H9 (cell line): ENCODE measurements around the gene ANP32B. TPM values are rescaled to one million over a fixed set of nuclear protein-coding genes. Genes with fewer than 3 reads are reported as not detected.
"Not testable (repeated sequence)": the region's sequence is repeated elsewhere in the genome, so short reads cannot be mapped to it uniquely, and the experiment has no call there.

ENCODE experiments used
- DNase-seq: peaks from one replicate; pipeline ENCODE4 v3.0.0-alpha.2; 2017
- H2AFZ ChIP-seq: one replicate; pipeline ENCODE4 v1.6.1; 2013; ENCODE audit warnings: mild to moderate bottlenecking, low read length, control low read depth, moderate library complexity
- H2AK5ac ChIP-seq: 2 replicates; pipeline ENCODE4 v1.6.1; 2013; ENCODE audit warnings: low read length, control low read depth, mixed read lengths; ENCODE audit not compliant: insufficient read length
- H2BK120ac ChIP-seq: one replicate; pipeline ENCODE4 v1.6.1; 2013; ENCODE audit warnings: low read depth, mild to moderate bottlenecking, low read length, control low read depth, inconsistent platforms; ENCODE audit not compliant: poor library complexity, severe bottlenecking
- H2BK12ac ChIP-seq: 2 replicates; pipeline ENCODE4 v1.6.1; 2013; ENCODE audit warnings: low read length, control low read depth, mixed read lengths, low read depth; ENCODE audit not compliant: insufficient read length
- H2BK15ac ChIP-seq: 2 replicates; pipeline ENCODE4 v1.6.1; 2013; ENCODE audit warnings: low read depth, low read length, control low read depth
- H2BK20ac ChIP-seq: one replicate; pipeline ENCODE4 v1.6.1; 2013; ENCODE audit warnings: low read depth, mild to moderate bottlenecking, low read length, control low read depth, inconsistent platforms; ENCODE audit not compliant: poor library complexity, severe bottlenecking
- H2BK5ac ChIP-seq: 2 replicates; pipeline ENCODE4 v1.6.1; 2013; ENCODE audit warnings: low read length, control low read depth, mixed read lengths; ENCODE audit not compliant: insufficient read length
- H3K14ac ChIP-seq: 2 replicates; pipeline ENCODE4 v1.6.1; 2013; ENCODE audit warnings: low read length, control low read depth; ENCODE audit not compliant: insufficient read depth
- H3K18ac ChIP-seq: 2 replicates; pipeline ENCODE4 v1.6.1; 2013; ENCODE audit warnings: low read depth, mild to moderate bottlenecking, mixed read lengths, low read length, control low read depth; ENCODE audit not compliant: insufficient read length
- H3K23ac ChIP-seq: 2 replicates; pipeline ENCODE4 v1.6.1; 2013; ENCODE audit warnings: low read length, control low read depth, mixed read lengths, low read depth; ENCODE audit not compliant: insufficient read length
- H3K23me2 ChIP-seq: 2 replicates; pipeline ENCODE4 v1.6.1; 2013; ENCODE audit warnings: low read depth, mild to moderate bottlenecking, mixed read lengths, low read length, control low read depth; ENCODE audit not compliant: insufficient read length, poor library complexity, severe bottlenecking
- H3K27ac ChIP-seq: 2 replicates; pipeline ENCODE4 v1.5.1; 2013; ENCODE audit warnings: low read length, control low read depth, mixed read lengths, low read depth; ENCODE audit not compliant: insufficient read length
- H3K27me3 ChIP-seq: 2 replicates; pipeline ENCODE4 v1.6.1; 2013; ENCODE audit warnings: low read length, control low read depth, inconsistent platforms; ENCODE audit not compliant: insufficient read depth
- H3K4ac ChIP-seq: 2 replicates; pipeline ENCODE4 v1.6.1; 2013; ENCODE audit warnings: low read depth, mild to moderate bottlenecking, control low read depth, inconsistent platforms, low read length, moderate library complexity
- H3K4me1 ChIP-seq: 2 replicates; pipeline ENCODE4 v1.6.1; 2013; ENCODE audit warnings: low read length, control low read depth, inconsistent platforms; ENCODE audit not compliant: insufficient read depth
- H3K4me2 ChIP-seq: 2 replicates; pipeline ENCODE4 v1.6.1; 2013; ENCODE audit warnings: low read length, control low read depth, mixed read lengths; ENCODE audit not compliant: insufficient read length, insufficient read depth
- H3K56ac ChIP-seq: 2 replicates; pipeline ENCODE4 v1.6.1; 2013; ENCODE audit warnings: low read depth, mild to moderate bottlenecking, mixed read lengths, low read length, control low read depth; ENCODE audit not compliant: insufficient read length
- H3K79me1 ChIP-seq: 2 replicates; pipeline ENCODE4 v1.6.1; 2013; ENCODE audit warnings: low read depth, mild to moderate bottlenecking, moderate library complexity, low read length, control low read depth, inconsistent platforms; ENCODE audit not compliant: insufficient read depth, poor library complexity, severe bottlenecking
- H3K79me2 ChIP-seq: 2 replicates; pipeline ENCODE4 v1.6.1; 2013; ENCODE audit warnings: low read length, control low read depth, inconsistent platforms; ENCODE audit not compliant: insufficient read depth
- H3K9ac ChIP-seq: 2 replicates; pipeline ENCODE4 v1.6.1; 2013; ENCODE audit warnings: low read length, control low read depth, mixed read lengths; ENCODE audit not compliant: insufficient read length; ENCODE audit errors: extremely low read depth
- H3K9me3 ChIP-seq: one replicate; pipeline ENCODE4 v1.6.1; 2013; ENCODE audit warnings: low read depth, low read length, inconsistent platforms; ENCODE audit not compliant: control insufficient read depth
- H3T11ph ChIP-seq: one replicate; pipeline ENCODE4 v1.6.1; 2013; ENCODE audit warnings: mild to moderate bottlenecking, low read length, control low read depth, inconsistent platforms
- H4K20me1 ChIP-seq: one replicate; pipeline ENCODE4 v1.6.1; 2013; ENCODE audit not compliant: control insufficient read depth, insufficient read length, insufficient read depth
- H4K5ac ChIP-seq: 2 replicates; pipeline ENCODE4 v1.6.1; 2013; ENCODE audit warnings: low read depth, mild to moderate bottlenecking, mixed read lengths, low read length, control low read depth; ENCODE audit not compliant: insufficient read length
- H4K8ac ChIP-seq: replicated peaks from 2 replicates; pipeline ENCODE4 v1.6.1; 2013; ENCODE audit warnings: low read length, control low read depth, mixed read lengths, low read depth; ENCODE audit not compliant: insufficient read length
- H4K91ac ChIP-seq: 2 replicates; pipeline ENCODE4 v1.6.1; 2013; ENCODE audit warnings: low read depth, mild to moderate bottlenecking, moderate library complexity, mixed read lengths, low read length, control low read depth; ENCODE audit not compliant: insufficient read length
- H3K27ac Mint-ChIP-seq, 3 experiments: 2 replicates in 2 of 3; 3 replicates in 1 of 3; pipeline ENCODE4 v1.8.0; 2020 to 2021; ENCODE audit warnings: mixed read lengths in 3 of 3, mild to moderate bottlenecking in 1 of 3, moderate library complexity in 1 of 3
- H3K27me3 Mint-ChIP-seq: 2 replicates; pipeline ENCODE4 v1.8.0; 2021; ENCODE audit warnings: low read depth, mild to moderate bottlenecking, moderate library complexity, mixed read lengths
- H3K36me3 Mint-ChIP-seq, 3 experiments: 2 replicates in 2 of 3; 3 replicates in 1 of 3; pipeline ENCODE4 v1.8.0; 2020 to 2021; ENCODE audit warnings: low read depth in 3 of 3, mixed read lengths in 3 of 3; ENCODE audit not compliant: insufficient read depth in 1 of 3
- H3K4me1 Mint-ChIP-seq, 2 experiments: 2 replicates each; pipeline ENCODE4 v1.8.0; 2020; ENCODE audit warnings: mixed read lengths in 2 of 2
- H3K4me3 Mint-ChIP-seq, 2 experiments: 2 replicates in 1 of 2; 3 replicates in 1 of 2; pipeline ENCODE4 v1.8.0; 2020 to 2021; ENCODE audit warnings: mild to moderate bottlenecking in 2 of 2, mixed read lengths in 2 of 2, moderate library complexity in 1 of 2
- H3K9me3 Mint-ChIP-seq, 2 experiments: 2 replicates in 1 of 2; 3 replicates in 1 of 2; pipeline ENCODE4 v1.8.0; 2020; ENCODE audit warnings: mild to moderate bottlenecking in 2 of 2, mixed read lengths in 2 of 2, moderate library complexity in 1 of 2
- CTCF ChIP-seq: fragments of 200-600 bp; sonication (generic); conservative IDR thresholded peaks from 3 replicates; pipeline ENCODE4 v1.8.0; 2021; ENCODE audit warnings: antibody characterized with exemption, mild to moderate bottlenecking
- WGBS: extraction: QIAGEN DNeasy Blood & Tissue Kit; methylation state at CpG from one replicate; pipeline ENCODE4 v1.1.7; 2013; ENCODE audit warnings: missing lambda C conversion rate, low lambda C conversion rate, mixed read lengths; ENCODE audit not compliant: insufficient read length; ENCODE audit errors: extremely low coverage; 5-methylcytosine and 5-hydroxymethylcytosine counted together
- total RNA-seq: library from RNA; stranded (reverse); gene quantifications from 2 replicates; pipeline ENCODE4 v1.2.1, GENCODE V29; 2021

ANP32B gene
- total RNA-seq, 1 experiment from 2014 or later, result 91.6 TPM

- Histone ChIP-seq H4K20me1 (no peaks in the 10 kb centered on the region), H2BK15ac (no peak overlapping the region), H3K23ac (no peak overlapping the region), H3K4me2 (no peak overlapping the region), H4K91ac (no peak overlapping the region), H4K8ac (no peak overlapping the region), H3K4me1 (no peaks in the 10 kb centered on the region), H3K79me2 (no peaks in the 10 kb centered on the region), H3K23me2 (no peaks in the 10 kb centered on the region), H2AK5ac (no peak overlapping the region), H3K9me3 (no peaks in the 10 kb centered on the region), H3K18ac (no peak overlapping the region), H3K27ac (no peak overlapping the region), H3K56ac (no peak overlapping the region), H3K79me1 (no peaks in the 10 kb centered on the region), H3K27me3 (peaks cover 4% of the 10 kb centered on the region; the same call in 1 of the 2 replicates), H2AFZ (no peak overlapping the region), H4K5ac (no peak overlapping the region), H3T11ph (no peak overlapping the region), H2BK20ac (no peak overlapping the region), H3K14ac (no peak overlapping the region), H2BK120ac (no peak overlapping the region), H2BK5ac (no peak overlapping the region), H3K9ac (no peak overlapping the region), H3K4ac (no peak overlapping the region), H2BK12ac (no peak overlapping the region)
- H3K4me1 Mint-ChIP-seq, result no peaks in the 10 kb centered on the region
- peaks cover 43% of the 10 kb centered on the region for H3K27me3 Mint-ChIP-seq
- H3K36me3 Mint-ChIP-seq, result no peaks in the 10 kb centered on the region
- H3K27ac Mint-ChIP-seq, result no peak overlapping the region
- DNase-seq, result no peak
- no peak overlapping the region for H3K4me3 Mint-ChIP-seq
- H3K9me3 Mint-ChIP-seq, result no peaks in the 10 kb centered on the region
- no CpG with 5 or more reads among the region's 3 CpGs for WGBS
- no peak for TF ChIP-seq CTCF
Observed at GRCh38 chr9:97944612-97945011, 38.5 kb upstream of the ANP32B start.

GRCh38 chr9:97945470-97945869 is 37.7 kb upstream of the ANP32B start:
- H3K4me1 Mint-ChIP-seq, H3K79me1 ChIP-seq, H4K20me1 ChIP-seq, H3K56ac ChIP-seq, DNase-seq, H2AFZ ChIP-seq, H3K4me1 ChIP-seq, H3K14ac ChIP-seq, H2BK120ac ChIP-seq, H2BK5ac ChIP-seq, H3K9me3 Mint-ChIP-seq, H4K8ac ChIP-seq, H3K18ac ChIP-seq, H3K9me3 ChIP-seq, H3K27me3 ChIP-seq, H4K5ac ChIP-seq, H3K23me2 ChIP-seq, H3K27ac Mint-ChIP-seq, H3K4me3 Mint-ChIP-seq, H2BK20ac ChIP-seq, H3K36me3 Mint-ChIP-seq, H3K9ac ChIP-seq, H3K27ac ChIP-seq, H2AK5ac ChIP-seq, H3K4me2 ChIP-seq, H2BK15ac ChIP-seq, H3T11ph ChIP-seq, H3K23ac ChIP-seq, H3K4ac ChIP-seq, H3K79me2 ChIP-seq, H4K91ac ChIP-seq, H2BK12ac ChIP-seq: not testable (repeated sequence)
- peaks cover 52% of the 10 kb centered on the region for H3K27me3 Mint-ChIP-seq
- WGBS, result no CpG with 5 or more reads among the region's 2 CpGs
